PFSK-1 (cell line): ENCODE data around the gene MINDY1.

Experiments
- POLR2AphosphoS5 ChIP-seq: IDR thresholded peaks from 2 replicates; pipeline ENCODE4 v1.6.1; 2012; ENCODE audit warnings: low read depth, mild to moderate bottlenecking, control low read depth, low read length, moderate library complexity
- SIN3A ChIP-seq: IDR thresholded peaks from 2 replicates; pipeline ENCODE4 v1.6.1; 2012; ENCODE audit warnings: mild to moderate bottlenecking, low read length, moderate library complexity, borderline replicate concordance; ENCODE audit not compliant: insufficient read depth
- TF ChIP-seq, protein P1 (sequence below), 2 experiments: IDR thresholded peaks; 2 replicates each; pipeline versions ENCODE4 v1.6.1 to v1.8.0; 2011 to 2012; ENCODE audit warnings: low read depth in 2 of 2, low read length in 2 of 2, control low read depth in 1 of 2, inconsistent platforms in 1 of 2, mild to moderate bottlenecking in 1 of 2, moderate library complexity in 1 of 2; ENCODE audit not compliant: insufficient read depth in 1 of 2

DNA sequence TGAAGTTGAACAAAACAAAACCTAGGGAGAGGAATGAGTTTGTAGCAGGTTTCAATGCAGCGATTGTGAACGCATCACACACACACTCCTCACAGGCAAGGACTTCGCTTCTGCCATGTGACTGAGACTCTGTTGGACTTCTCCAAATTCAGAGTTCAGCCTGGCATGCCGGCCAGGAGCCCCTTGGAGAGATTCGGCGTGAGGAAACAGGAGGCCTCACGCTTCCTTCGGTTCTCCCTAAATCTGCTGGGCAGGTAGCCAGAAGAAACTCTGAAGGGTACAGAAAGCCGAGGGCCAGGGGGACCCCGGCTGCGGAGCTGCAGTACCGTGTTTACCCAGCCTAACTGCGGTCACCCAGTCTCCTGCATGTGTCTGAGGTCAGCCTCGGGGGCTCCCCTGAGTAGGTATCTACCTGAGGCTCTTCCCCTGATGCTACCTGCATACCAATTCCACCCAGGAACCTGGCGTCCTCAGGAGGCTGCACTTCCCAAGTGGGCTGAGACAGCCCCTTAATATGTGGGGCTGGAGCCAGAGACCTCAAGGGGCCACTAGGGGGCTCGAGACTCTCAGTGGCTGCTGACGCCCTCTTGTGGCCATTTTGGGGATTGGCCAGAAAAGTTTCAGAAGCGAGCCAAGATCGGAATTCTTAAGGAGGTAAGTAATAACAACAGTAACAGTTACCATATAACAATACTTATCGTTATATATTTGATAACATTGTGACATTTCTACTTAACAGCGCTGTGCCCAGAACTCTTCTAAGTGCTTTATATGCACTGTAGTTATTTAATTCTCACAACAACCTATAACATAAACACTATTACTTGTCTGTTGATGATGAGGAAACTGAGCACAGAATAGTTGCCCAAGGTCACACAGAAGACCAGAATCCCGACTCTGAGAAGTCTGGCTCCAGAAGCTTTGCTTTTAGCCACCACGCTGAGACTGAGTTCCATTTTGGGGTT lies 27.3 kb downstream of the MINDY1 start:
- TF ChIP-seq, protein P1, sequence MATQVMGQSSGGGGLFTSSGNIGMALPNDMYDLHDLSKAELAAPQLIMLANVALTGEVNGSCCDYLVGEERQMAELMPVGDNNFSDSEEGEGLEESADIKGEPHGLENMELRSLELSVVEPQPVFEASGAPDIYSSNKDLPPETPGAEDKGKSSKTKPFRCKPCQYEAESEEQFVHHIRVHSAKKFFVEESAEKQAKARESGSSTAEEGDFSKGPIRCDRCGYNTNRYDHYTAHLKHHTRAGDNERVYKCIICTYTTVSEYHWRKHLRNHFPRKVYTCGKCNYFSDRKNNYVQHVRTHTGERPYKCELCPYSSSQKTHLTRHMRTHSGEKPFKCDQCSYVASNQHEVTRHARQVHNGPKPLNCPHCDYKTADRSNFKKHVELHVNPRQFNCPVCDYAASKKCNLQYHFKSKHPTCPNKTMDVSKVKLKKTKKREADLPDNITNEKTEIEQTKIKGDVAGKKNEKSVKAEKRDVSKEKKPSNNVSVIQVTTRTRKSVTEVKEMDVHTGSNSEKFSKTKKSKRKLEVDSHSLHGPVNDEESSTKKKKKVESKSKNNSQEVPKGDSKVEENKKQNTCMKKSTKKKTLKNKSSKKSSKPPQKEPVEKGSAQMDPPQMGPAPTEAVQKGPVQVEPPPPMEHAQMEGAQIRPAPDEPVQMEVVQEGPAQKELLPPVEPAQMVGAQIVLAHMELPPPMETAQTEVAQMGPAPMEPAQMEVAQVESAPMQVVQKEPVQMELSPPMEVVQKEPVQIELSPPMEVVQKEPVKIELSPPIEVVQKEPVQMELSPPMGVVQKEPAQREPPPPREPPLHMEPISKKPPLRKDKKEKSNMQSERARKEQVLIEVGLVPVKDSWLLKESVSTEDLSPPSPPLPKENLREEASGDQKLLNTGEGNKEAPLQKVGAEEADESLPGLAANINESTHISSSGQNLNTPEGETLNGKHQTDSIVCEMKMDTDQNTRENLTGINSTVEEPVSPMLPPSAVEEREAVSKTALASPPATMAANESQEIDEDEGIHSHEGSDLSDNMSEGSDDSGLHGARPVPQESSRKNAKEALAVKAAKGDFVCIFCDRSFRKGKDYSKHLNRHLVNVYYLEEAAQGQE (IDR thresholded peaks at IDR 0.05; ENCODE audit: insufficient read depth in 1 of 2, low read depth in 2 of 2, low read length in 2 of 2), result no peak
- TF ChIP-seq POLR2AphosphoS5, result no peak
- TF ChIP-seq SIN3A, result no peak
